Mesendoderm (in vitro differentiated cells): ENCODE results near the gene BFSP1.

ENCODE experiments used
- DNase-seq: peaks from one replicate; pipeline ENCODE4 v3.0.0; 2013
- H2AK5ac ChIP-seq: 2 replicates; pipeline ENCODE4 v1.6.1; 2013; ENCODE audit warnings: low read length, inconsistent platforms
- H2BK120ac ChIP-seq: 2 replicates; pipeline ENCODE4 v1.6.1; 2013; ENCODE audit warnings: low read depth, mild to moderate bottlenecking, low read length, moderate library complexity, mixed read lengths
- H2BK15ac ChIP-seq: replicated peaks from 2 replicates; pipeline ENCODE4 v1.6.1; 2013; ENCODE audit warnings: low read depth, mild to moderate bottlenecking, moderate library complexity
- H2BK5ac ChIP-seq: 2 replicates; pipeline ENCODE4 v1.6.1; 2013; ENCODE audit warnings: low read length, inconsistent platforms
- H3K18ac ChIP-seq: 2 replicates; pipeline ENCODE4 v1.6.1; 2013; ENCODE audit warnings: mild to moderate bottlenecking, low read length, mixed read lengths
- H3K23ac ChIP-seq: one replicate; pipeline ENCODE4 v1.6.1; 2013; ENCODE audit warnings: low read length
- H3K27ac ChIP-seq: 2 replicates; pipeline ENCODE4 v1.5.1; 2013; ENCODE audit warnings: low read depth, mild to moderate bottlenecking, inconsistent platforms, low read length, moderate library complexity
- H3K27me3 ChIP-seq: 2 replicates; pipeline ENCODE4 v1.6.1; 2013; ENCODE audit warnings: low read length, control low read depth, mild to moderate bottlenecking, inconsistent platforms; ENCODE audit not compliant: insufficient read depth, poor library complexity
- H3K36me3 ChIP-seq: 2 replicates; pipeline ENCODE4 v1.6.1; 2013; ENCODE audit warnings: low read length, inconsistent platforms; ENCODE audit not compliant: control insufficient read depth, insufficient read depth
- H3K4ac ChIP-seq: one replicate; pipeline ENCODE4 v1.6.1; 2013; ENCODE audit warnings: low read depth, mild to moderate bottlenecking, low read length, moderate library complexity
- H3K4me1 ChIP-seq: 2 replicates; pipeline ENCODE4 v1.6.1; 2013; ENCODE audit warnings: low read depth, low read length, inconsistent platforms; ENCODE audit not compliant: control insufficient read depth
- H3K4me2 ChIP-seq: 2 replicates; pipeline ENCODE4 v1.6.1; 2013; ENCODE audit warnings: low read length
- H3K4me3 ChIP-seq: 2 replicates; pipeline ENCODE4 v1.5.1; 2013; ENCODE audit warnings: mild to moderate bottlenecking, low read length
- H3K56ac ChIP-seq: one replicate; pipeline ENCODE4 v1.6.1; 2013; ENCODE audit warnings: low read length
- H3K79me1 ChIP-seq: 2 replicates; pipeline ENCODE4 v1.6.1; 2013; ENCODE audit warnings: low read length, inconsistent platforms
- H3K79me2 ChIP-seq: 2 replicates; pipeline ENCODE4 v1.6.1; 2013; ENCODE audit warnings: mild to moderate bottlenecking, low read length; ENCODE audit not compliant: control insufficient read depth, insufficient read depth
- H3K9ac ChIP-seq: 2 replicates; pipeline ENCODE4 v1.6.1; 2013; ENCODE audit warnings: low read length, inconsistent platforms
- H4K5ac ChIP-seq: one replicate; pipeline ENCODE4 v1.6.1; 2013; ENCODE audit warnings: low read length
- H4K8ac ChIP-seq: one replicate; pipeline ENCODE4 v1.6.1; 2013; ENCODE audit warnings: low read depth, mild to moderate bottlenecking, control low read depth, low read length, moderate library complexity
- WGBS: extraction: QIAGEN DNeasy Blood & Tissue Kit; methylation state at CpG from one replicate; pipeline ENCODE4 v1.1.7; 2013; ENCODE audit warnings: low lambda C conversion rate, missing lambda C conversion rate; ENCODE audit not compliant: insufficient coverage; ENCODE audit errors: extremely low coverage; 5-methylcytosine and 5-hydroxymethylcytosine counted together

The BFSP1 gene

GRCh38 chr20:17463711-17464110 lies 67.5 kb downstream of the BFSP1 start:
- H2BK5ac ChIP-seq = no peak overlapping the region
- no peaks in the 10 kb centered on the region for H3K79me2 ChIP-seq
- H3K56ac ChIP-seq = no peak overlapping the region
- no peak overlapping the region for H2AK5ac ChIP-seq
- no peaks in the 10 kb centered on the region for H3K79me1 ChIP-seq
- no peak overlapping the region for H4K5ac ChIP-seq
- H3K36me3 ChIP-seq = no peaks in the 10 kb centered on the region
- H3K4me1 ChIP-seq = no peaks in the 10 kb centered on the region
- H3K4me3 ChIP-seq = no peak overlapping the region
- H3K18ac ChIP-seq = no peak overlapping the region
- H3K4me2 ChIP-seq = no peak overlapping the region
- H3K27ac ChIP-seq = no peak overlapping the region
- H2BK120ac ChIP-seq = no peak overlapping the region
- H3K27me3 ChIP-seq = no peaks in the 10 kb centered on the region
- H3K9ac ChIP-seq = no peak overlapping the region
- no peak for DNase-seq
- H3K4ac ChIP-seq = no peak overlapping the region
- no CpG with 5 or more reads among the region's 1 CpG for WGBS
- H3K23ac ChIP-seq = no peak overlapping the region
- H2BK15ac ChIP-seq = no peak overlapping the region
- H4K8ac ChIP-seq = no peak overlapping the region

GRCh38 chr20:17461941-17462340 lies 69.2 kb downstream of the BFSP1 start:
- no peak for DNase-seq

GRCh38 chr20:17460119-17460518 lies 71.1 kb downstream of the BFSP1 start:
- Histone ChIP-seq H2BK120ac (no peak overlapping the region), H3K9ac (no peak overlapping the region), H2BK15ac (no peak overlapping the region), H3K4ac (no peak overlapping the region), H3K4me3 (no peak overlapping the region), H3K23ac (no peak overlapping the region), H3K4me1 (no peaks in the 10 kb centered on the region), H3K79me1 (no peaks in the 10 kb centered on the region), H4K5ac (no peak overlapping the region), H3K36me3 (no peaks in the 10 kb centered on the region), H3K27me3 (no peaks in the 10 kb centered on the region), H2AK5ac (no peak overlapping the region), H4K8ac (no peak overlapping the region), H3K27ac (no peak overlapping the region), H3K18ac (no peak overlapping the region), H2BK5ac (no peak overlapping the region), H3K4me2 (no peak overlapping the region), H3K56ac (no peak overlapping the region), H3K79me2 (no peaks in the 10 kb centered on the region)
- no peak for DNase-seq
- no CpG with 5 or more reads among the region's 2 CpGs for WGBS

More at GRCh38 chr20:17461941-17462340, 69.2 kb downstream of the BFSP1 start:
- no peaks in the 10 kb centered on the region for H3K27me3 ChIP-seq
- no peak overlapping the region for H2BK5ac ChIP-seq
- no peak overlapping the region for H3K4ac ChIP-seq
- no peak overlapping the region for H3K4me2 ChIP-seq
- no peak overlapping the region for H2AK5ac ChIP-seq
- H3K23ac ChIP-seq = no peak overlapping the region
- no peaks in the 10 kb centered on the region for H3K36me3 ChIP-seq
- H3K4me3 ChIP-seq = no peak overlapping the region
- H2BK120ac ChIP-seq = no peak overlapping the region
- no peak overlapping the region for H4K8ac ChIP-seq
- no peak overlapping the region for H2BK15ac ChIP-seq
- WGBS = no CpG with 5 or more reads among the region's 3 CpGs
- no peak overlapping the region for H3K9ac ChIP-seq
- H3K56ac ChIP-seq = no peak overlapping the region
- H4K5ac ChIP-seq = no peak overlapping the region
- no peaks in the 10 kb centered on the region for H3K4me1 ChIP-seq
- H3K18ac ChIP-seq = no peak overlapping the region
- no peaks in the 10 kb centered on the region for H3K79me2 ChIP-seq
- no peaks in the 10 kb centered on the region for H3K79me1 ChIP-seq
- no peak overlapping the region for H3K27ac ChIP-seq

- no CpG with 5 or more reads among the region's 6 CpGs for WGBS
- no peak overlapping the region for H3K9ac ChIP-seq
These were observed 73.5 kb downstream of the BFSP1 start for GRCh38 chr20:17457588-17458190.

DNA sequence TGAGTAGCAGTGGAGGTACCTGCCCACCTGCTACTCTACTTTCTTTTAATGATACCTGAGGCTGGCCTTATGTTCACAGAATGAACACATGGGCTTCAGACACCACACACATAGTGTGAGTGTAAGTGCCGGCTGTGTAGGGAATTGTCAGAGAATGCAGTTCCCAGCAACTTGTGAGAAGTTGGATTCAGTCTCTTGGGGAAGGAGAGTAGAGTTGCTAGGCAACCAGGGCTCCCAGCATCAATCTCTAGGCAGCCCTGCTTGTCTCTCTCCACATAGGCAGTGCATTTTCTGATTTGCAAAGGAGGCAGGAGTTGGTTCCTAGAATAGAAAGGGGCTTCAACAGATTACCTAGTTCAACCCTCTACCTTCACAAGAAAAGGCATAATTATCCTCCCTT lies 74.1 kb downstream of the BFSP1 start:
- Histone ChIP-seq H2BK15ac (no peak overlapping the region), H4K8ac (no peak overlapping the region), H3K4me1 (no peaks in the 10 kb centered on the region), H2AK5ac (no peak overlapping the region), H3K79me1 (no peaks in the 10 kb centered on the region), H3K18ac (no peak overlapping the region), H3K79me2 (no peaks in the 10 kb centered on the region), H3K27ac (no peak overlapping the region), H3K27me3 (no peaks in the 10 kb centered on the region), H3K4me2 (no peak overlapping the region), H3K4me3 (no peak overlapping the region), H4K5ac (no peak overlapping the region), H3K36me3 (no peaks in the 10 kb centered on the region), H3K9ac (no peak overlapping the region), H3K56ac (no peak overlapping the region), H2BK5ac (no peak overlapping the region), H3K23ac (no peak overlapping the region), H2BK120ac (no peak overlapping the region), H3K4ac (no peak overlapping the region)
- WGBS = no CpG with 5 or more reads among the region's 1 CpG
- DNase-seq = no peak

More at GRCh38 chr20:17457588-17458190, 73.5 kb downstream of the BFSP1 start:
- H3K4me2 ChIP-seq = no peak overlapping the region
- H2BK120ac ChIP-seq = no peak overlapping the region
- H3K79me2 ChIP-seq = no peaks in the 10 kb centered on the region
- no peaks in the 10 kb centered on the region for H3K36me3 ChIP-seq
- H2AK5ac ChIP-seq = no peak overlapping the region
- H3K4me1 ChIP-seq = no peaks in the 10 kb centered on the region
- H3K4ac ChIP-seq = no peak overlapping the region
- no peak overlapping the region for H4K8ac ChIP-seq
- no peak overlapping the region for H4K5ac ChIP-seq
- no peak overlapping the region for H2BK5ac ChIP-seq
- no peaks in the 10 kb centered on the region for H3K27me3 ChIP-seq
- no peak overlapping the region for H3K4me3 ChIP-seq
- H2BK15ac ChIP-seq = no peak overlapping the region
- H3K18ac ChIP-seq = no peak overlapping the region
- no peak overlapping the region for H3K27ac ChIP-seq
- no peaks in the 10 kb centered on the region for H3K79me1 ChIP-seq
- H3K23ac ChIP-seq = no peak overlapping the region
- no peak overlapping the region for H3K56ac ChIP-seq
- DNase-seq = no peak

DNA sequence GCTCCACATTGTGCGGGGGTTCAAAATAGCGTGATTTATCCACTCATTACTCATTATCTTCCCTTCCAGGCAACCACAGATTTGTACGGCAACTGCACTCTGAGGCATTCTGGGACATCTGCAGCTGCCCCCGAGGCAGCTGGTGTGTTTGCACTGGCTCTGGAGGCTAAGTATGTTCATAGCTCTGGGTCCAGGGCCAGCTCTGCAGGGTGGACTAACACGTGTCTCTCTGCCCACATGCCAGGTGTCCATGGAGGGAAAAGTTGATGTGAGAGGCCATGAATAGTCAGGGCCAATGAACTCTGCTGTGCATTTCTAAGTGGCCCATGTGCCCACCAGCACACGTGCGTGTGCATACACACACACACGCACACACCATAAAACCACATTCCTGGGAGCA lies 74.9 kb downstream of the BFSP1 start:
- no peak overlapping the region for H3K23ac ChIP-seq
- WGBS = no CpG with 5 or more reads among the region's 8 CpGs
- H2BK5ac ChIP-seq = no peak overlapping the region
- no peaks in the 10 kb centered on the region for H3K36me3 ChIP-seq
- H2BK15ac ChIP-seq = no peak overlapping the region
- H4K5ac ChIP-seq = no peak overlapping the region
- H2AK5ac ChIP-seq = no peak overlapping the region
- no peak overlapping the region for H4K8ac ChIP-seq
- no peak for DNase-seq
- H3K4ac ChIP-seq = no peak overlapping the region
- H3K4me2 ChIP-seq = no peak overlapping the region
- H3K4me3 ChIP-seq = no peak overlapping the region
- H3K18ac ChIP-seq = no peak overlapping the region
- H3K56ac ChIP-seq = no peak overlapping the region
- H3K9ac ChIP-seq = no peak overlapping the region
- H3K27ac ChIP-seq = no peak overlapping the region
- H2BK120ac ChIP-seq = no peak overlapping the region
- no peaks in the 10 kb centered on the region for H3K27me3 ChIP-seq
- no peaks in the 10 kb centered on the region for H3K79me2 ChIP-seq
- no peaks in the 10 kb centered on the region for H3K4me1 ChIP-seq
- no peaks in the 10 kb centered on the region for H3K79me1 ChIP-seq
